ENCODE results near the gene ANKS3. TPM values are rescaled to one million over a fixed set of nuclear protein-coding genes. Genes with fewer than 3 reads are reported as not detected.

The ANKS3 gene
- total and polyA plus RNA-seq, 2 donors from 2014 or later: 20.7 to 27.6 TPM

GRCh38 chr16:4660454-4661007, 73.5 kb downstream of the ANKS3 start:
- H3K4me3 ChIP-seq (ENCODE audit: low read length in 3 of 3): no peak overlapping the region
- DNase-seq: peak; percentile 90 to 95 (median 94)
- peaks cover 0 to 28% (median 4%) of the 10 kb centered on the region in 3 donors for H3K4me1 ChIP-seq (ENCODE audit: control insufficient read depth in 2 of 3, insufficient read depth in 2 of 3, low read depth in 1 of 3, low read length in 3 of 3)
- H3K27ac ChIP-seq (ENCODE audit: low read depth in 2 of 2, low read length in 2 of 2): no peak overlapping the region
- H3K9me3 ChIP-seq (ENCODE audit: control insufficient read depth in 2 of 3, insufficient read depth in 1 of 3, low read length in 3 of 3): no peaks in the 10 kb centered on the region
- H3K36me3 ChIP-seq (ENCODE audit: control insufficient read depth in 2 of 3, insufficient read depth in 3 of 3, low read length in 3 of 3): peaks cover 0 to 15% (median 7%) of the 10 kb centered on the region in 3 donors
- H3K9ac ChIP-seq (ENCODE audit: low read length in 3 of 3): no peak overlapping the region
- intact Hi-C loops (cut with DNase I): no loop called here
- FAIRE-seq: no peak
- TF ChIP-seq, protein P1, sequence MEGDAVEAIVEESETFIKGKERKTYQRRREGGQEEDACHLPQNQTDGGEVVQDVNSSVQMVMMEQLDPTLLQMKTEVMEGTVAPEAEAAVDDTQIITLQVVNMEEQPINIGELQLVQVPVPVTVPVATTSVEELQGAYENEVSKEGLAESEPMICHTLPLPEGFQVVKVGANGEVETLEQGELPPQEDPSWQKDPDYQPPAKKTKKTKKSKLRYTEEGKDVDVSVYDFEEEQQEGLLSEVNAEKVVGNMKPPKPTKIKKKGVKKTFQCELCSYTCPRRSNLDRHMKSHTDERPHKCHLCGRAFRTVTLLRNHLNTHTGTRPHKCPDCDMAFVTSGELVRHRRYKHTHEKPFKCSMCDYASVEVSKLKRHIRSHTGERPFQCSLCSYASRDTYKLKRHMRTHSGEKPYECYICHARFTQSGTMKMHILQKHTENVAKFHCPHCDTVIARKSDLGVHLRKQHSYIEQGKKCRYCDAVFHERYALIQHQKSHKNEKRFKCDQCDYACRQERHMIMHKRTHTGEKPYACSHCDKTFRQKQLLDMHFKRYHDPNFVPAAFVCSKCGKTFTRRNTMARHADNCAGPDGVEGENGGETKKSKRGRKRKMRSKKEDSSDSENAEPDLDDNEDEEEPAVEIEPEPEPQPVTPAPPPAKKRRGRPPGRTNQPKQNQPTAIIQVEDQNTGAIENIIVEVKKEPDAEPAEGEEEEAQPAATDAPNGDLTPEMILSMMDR (IDR thresholded peaks at IDR 0.05; ENCODE audit: borderline replicate concordance, extremely low read depth, insufficient read depth): no peak
- no peaks in the 10 kb centered on the region for H3K27me3 ChIP-seq (ENCODE audit: control insufficient read depth, insufficient read depth, low read length)

DNA sequence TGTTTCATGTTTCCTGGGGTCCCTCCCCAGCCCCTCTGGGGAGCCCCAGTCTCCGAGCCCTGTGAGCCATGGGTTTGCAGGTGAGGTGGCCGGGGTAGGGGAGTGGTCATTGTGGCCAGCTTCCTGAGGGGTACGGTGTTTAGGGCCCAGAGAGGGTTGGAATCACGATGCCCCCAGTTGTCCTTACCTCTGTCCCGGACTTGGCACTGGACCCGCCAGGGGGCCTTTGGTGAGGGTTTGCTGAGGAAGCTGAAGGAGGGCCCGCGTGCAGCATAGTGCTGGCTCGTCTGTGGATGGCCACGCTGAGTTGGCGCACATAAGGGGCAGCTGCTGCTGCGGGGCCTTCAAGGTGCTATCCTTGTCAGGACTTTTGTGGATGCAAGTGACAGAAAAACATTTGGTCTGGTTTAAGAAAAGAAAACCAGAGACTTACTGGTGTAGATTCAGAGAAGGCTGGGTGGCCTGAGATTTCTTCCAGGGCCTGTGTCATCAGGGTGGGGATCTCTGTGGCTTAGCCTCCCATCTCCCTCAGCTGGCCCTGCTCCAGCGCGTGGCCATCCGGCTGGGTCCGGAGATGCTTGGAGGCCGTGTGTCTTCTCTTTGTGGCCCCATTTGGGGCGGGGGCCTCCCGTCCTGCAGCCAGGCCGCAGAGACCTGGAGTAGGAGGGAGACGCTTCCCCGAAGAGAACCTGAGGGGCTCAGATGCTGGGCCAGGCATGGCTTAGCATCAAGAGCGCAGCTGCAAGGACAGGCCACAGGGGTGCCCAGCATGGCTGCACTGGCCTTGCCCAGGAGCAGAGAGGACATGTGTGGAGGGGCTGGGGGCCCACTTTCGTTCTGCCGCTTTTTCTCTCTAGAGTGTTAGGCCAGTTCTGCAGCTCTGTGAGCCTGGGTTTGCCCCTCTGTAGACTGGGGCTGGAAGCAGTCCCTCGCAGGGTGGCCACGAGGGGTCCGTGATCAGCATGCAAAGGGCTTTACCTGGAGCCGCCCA, 74.4 kb downstream of the ANKS3 start:
- H3K9me3 ChIP-seq (ENCODE audit: control insufficient read depth in 2 of 3, insufficient read depth in 1 of 3, low read length in 3 of 3): no peaks in the 10 kb centered on the region
- intact Hi-C loops (cut with DNase I): no loop called here
- no peak overlapping the region for H3K4me3 ChIP-seq (ENCODE audit: low read length in 3 of 3)
- TF ChIP-seq, protein P1 (IDR thresholded peaks at IDR 0.05; ENCODE audit: borderline replicate concordance, extremely low read depth, insufficient read depth): no peak
- no peaks in the 10 kb centered on the region for H3K27me3 ChIP-seq (ENCODE audit: control insufficient read depth, insufficient read depth, low read length)
- H3K4me1 ChIP-seq (ENCODE audit: control insufficient read depth in 2 of 3, insufficient read depth in 2 of 3, low read depth in 1 of 3, low read length in 3 of 3): peaks cover 0 to 32% (median 4%) of the 10 kb centered on the region in 3 donors
- no peak overlapping the region for H3K9ac ChIP-seq (ENCODE audit: low read length in 3 of 3)
- DNase-seq (no peak), FAIRE-seq (no peak)
- peaks cover 0 to 17% (median 8%) of the 10 kb centered on the region in 3 donors for H3K36me3 ChIP-seq (ENCODE audit: control insufficient read depth in 2 of 3, insufficient read depth in 3 of 3, low read length in 3 of 3)
- H3K27ac ChIP-seq (ENCODE audit: low read depth in 2 of 2, low read length in 2 of 2): no peak overlapping the region

DNA sequence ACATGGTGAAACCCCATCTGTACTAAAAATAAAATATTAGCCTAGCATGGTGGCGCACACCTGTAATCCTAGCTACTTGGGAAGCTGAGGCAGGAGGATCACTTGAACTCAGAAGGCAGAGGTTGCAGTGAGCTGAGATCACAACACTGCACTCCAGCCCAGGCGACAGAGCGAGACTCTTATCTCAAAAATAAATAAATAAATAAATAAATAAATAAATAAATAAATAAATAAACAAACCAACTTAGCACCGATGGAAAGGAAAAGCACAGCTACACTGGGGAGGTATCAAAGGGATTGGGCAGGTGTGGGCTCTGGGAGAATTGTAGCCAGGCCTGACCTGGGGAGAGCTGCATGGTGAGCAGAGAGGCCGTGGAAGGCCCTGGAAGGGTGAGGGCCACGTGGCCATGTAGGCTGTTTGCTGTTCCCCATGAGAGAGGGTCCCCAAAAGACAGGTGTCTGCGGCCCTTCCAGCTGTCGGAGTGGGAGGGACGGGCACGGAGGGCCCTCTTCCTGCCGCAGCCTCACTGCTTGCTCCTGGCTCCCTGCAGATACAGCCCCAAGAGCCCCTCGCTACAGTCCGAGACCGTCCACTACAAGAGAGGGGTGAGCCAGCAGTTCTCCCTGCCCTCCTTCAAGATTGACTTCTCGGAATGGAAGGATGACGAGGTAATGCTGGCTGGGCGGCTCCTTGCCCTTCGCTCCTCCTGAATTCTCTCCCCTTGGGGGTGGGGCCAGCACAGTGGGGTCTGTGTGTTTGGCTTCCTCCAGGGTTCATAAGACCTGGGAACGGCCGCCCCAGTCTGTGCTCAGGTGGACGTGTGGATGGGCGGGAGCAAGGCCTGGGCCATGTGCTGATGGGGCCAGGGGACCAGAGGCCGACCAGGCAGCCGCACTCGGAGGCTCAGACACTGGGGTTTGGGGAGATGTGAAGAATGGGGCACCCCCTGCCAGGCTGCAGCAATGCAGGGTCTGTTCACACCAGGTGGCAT, 77.1 kb downstream of the ANKS3 start:
- FAIRE-seq: no peak
- TF ChIP-seq, protein P1 (IDR thresholded peaks at IDR 0.05; ENCODE audit: borderline replicate concordance, extremely low read depth, insufficient read depth): no peak
- H3K4me3 ChIP-seq (ENCODE audit: low read length in 3 of 3): no peak overlapping the region
- H3K36me3 ChIP-seq (ENCODE audit: control insufficient read depth in 2 of 3, insufficient read depth in 3 of 3, low read length in 3 of 3): peaks cover 0 to 23% (median 11%) of the 10 kb centered on the region in 3 donors
- H3K4me1 ChIP-seq (ENCODE audit: control insufficient read depth in 2 of 3, insufficient read depth in 2 of 3, low read depth in 1 of 3, low read length in 3 of 3): peaks cover 0 to 34% (median 18%) of the 10 kb centered on the region in 3 donors
- no peak for DNase-seq
- intact Hi-C loops (cut with DNase I): no loop called here
- H3K9me3 ChIP-seq (ENCODE audit: control insufficient read depth in 2 of 3, insufficient read depth in 1 of 3, low read length in 3 of 3): no peaks in the 10 kb centered on the region
- H3K27ac ChIP-seq (ENCODE audit: low read depth in 2 of 2, low read length in 2 of 2): no peak overlapping the region
- no peaks in the 10 kb centered on the region for H3K27me3 ChIP-seq (ENCODE audit: control insufficient read depth, insufficient read depth, low read length)
- no peak overlapping the region for H3K9ac ChIP-seq (ENCODE audit: low read length in 3 of 3)
